GM10266 (cell line): Measurements from ENCODE around the gene TMEM69.
"Not testable (repeated sequence)": the region's sequence is repeated elsewhere in the genome, so short reads cannot be mapped to it uniquely, and the experiment has no call there.

Experiments used
- DNase-seq: peaks from one replicate; pipeline ENCODE4 v3.0.0; 2012; ENCODE audit errors: extremely low spot score
- CTCF ChIP-seq: IDR thresholded peaks from 2 replicates; pipeline ENCODE4 v1.5.1; 2012; ENCODE audit warnings: mild to moderate bottlenecking, low read depth; ENCODE audit not compliant: control insufficient read depth, insufficient read depth; ENCODE audit errors: missing control alignments

The TMEM69 gene

GRCh38 chr1:45723248-45723930 is 35.4 kb downstream of the TMEM69 start:
- TF ChIP-seq CTCF: no peak
- no peak for DNase-seq

- not testable (repeated sequence) for DNase-seq
These were observed 38.0 kb downstream of the TMEM69 start for GRCh38 chr1:45726007-45726406.

- DNase-seq: no peak
These were observed 42.2 kb downstream of the TMEM69 start for GRCh38 chr1:45730075-45730779.

GRCh38 chr1:45730780-45731319 is 42.9 kb downstream of the TMEM69 start:
- DNase-seq: no peak
- TF ChIP-seq CTCF: no peak

More at GRCh38 chr1:45730075-45730779, 42.2 kb downstream of the TMEM69 start:
- no peak for TF ChIP-seq CTCF

- DNase-seq: no peak
- no peak for TF ChIP-seq CTCF
These were observed 51.2 kb downstream of the TMEM69 start for GRCh38 chr1:45739137-45739536.

- DNase-seq: not testable (repeated sequence)
These were observed 51.7 kb downstream of the TMEM69 start for GRCh38 chr1:45739641-45740156.
